SU-DHL-6 (cell line): Measurements from ENCODE around the gene RAB6B.

Experiments
- H2AFZ ChIP-seq: fragments of 200-600 bp; sonication (generic); 2 replicates; pipeline ENCODE4 v1.6.1; 2014; ENCODE audit warnings: low read depth, mild to moderate bottlenecking, moderate library complexity, mixed read lengths, antibody characterized with exemption, low read length; ENCODE audit not compliant: severe bottlenecking
- H3F3A ChIP-seq: fragments of 200-600 bp; shearing (Covaris generic); 2 replicates; pipeline ENCODE4 v1.6.0; 2016; ENCODE audit warnings: antibody characterized with exemption, mild to moderate bottlenecking; ENCODE audit not compliant: insufficient read depth
- H3K27ac ChIP-seq: fragments of 200-600 bp; sonication (generic); 2 replicates; pipeline ENCODE4 v1.5.1; 2016; ENCODE audit warnings: low read depth, mild to moderate bottlenecking, low read length, moderate library complexity, mixed read lengths
- H3K27me3 ChIP-seq: fragments of 200-600 bp; sonication (generic), shearing (Covaris generic); 2 replicates; pipeline ENCODE4 v1.6.0; 2014; ENCODE audit warnings: mild to moderate bottlenecking, low read length
- H3K36me3 ChIP-seq: fragments of 200-600 bp; sonication (generic); 2 replicates; pipeline ENCODE4 v1.6.1; 2014; ENCODE audit warnings: mild to moderate bottlenecking, low read length, mixed read lengths
- H3K4me2 ChIP-seq: fragments of 300-600, 200-600 bp; shearing (Covaris generic), sonication (generic); 2 replicates; pipeline ENCODE4 v1.6.0; 2014; ENCODE audit warnings: low read length, low read depth, mild to moderate bottlenecking; ENCODE audit not compliant: poor library complexity, severe bottlenecking
- H3K4me3 ChIP-seq: fragments of 200-600 bp; sonication (generic); 2 replicates; pipeline ENCODE4 v1.5.1; 2014; ENCODE audit warnings: antibody characterized with exemption, low read length, mild to moderate bottlenecking, mixed read lengths; ENCODE audit not compliant: insufficient read depth, poor library complexity, severe bottlenecking
- H3K79me2 ChIP-seq: fragments of 200-600 bp; sonication (generic); 2 replicates; pipeline ENCODE4 v1.6.1; 2014; ENCODE audit warnings: mild to moderate bottlenecking, low read length, moderate library complexity; ENCODE audit not compliant: insufficient read depth
- H3K9ac ChIP-seq: fragments of 200-600 bp; sonication (generic); 2 replicates; pipeline ENCODE4 v1.7.0; 2014; ENCODE audit warnings: mild to moderate bottlenecking, low read length
- H3K9me2 ChIP-seq: fragments of 200-600 bp; sonication (generic); replicated peaks from 2 replicates; pipeline ENCODE4 v1.6.1; 2014; ENCODE audit warnings: low read length; ENCODE audit not compliant: insufficient read depth
- H3K9me3 ChIP-seq: fragments of 200-600 bp; sonication (generic); 2 replicates; pipeline ENCODE4 v1.6.1; 2014; ENCODE audit warnings: low read length, mixed read lengths; ENCODE audit not compliant: insufficient read depth
- H4K20me1 ChIP-seq: fragments of 200-600 bp; sonication (generic); 2 replicates; pipeline ENCODE4 v1.6.1; 2014; ENCODE audit warnings: low read depth, mild to moderate bottlenecking, antibody characterized with exemption, low read length, moderate library complexity, mixed read lengths
- CTCF ChIP-seq: fragments of 200-600 bp; sonication (generic); IDR thresholded peaks from one replicate; pipeline ENCODE4 v1.5.1; 2017; ENCODE audit warnings: antibody characterized with exemption, mild to moderate bottlenecking, low read length, moderate library complexity; ENCODE audit not compliant: insufficient read depth, poor library complexity, severe bottlenecking
- EZH2phosphoT487 ChIP-seq: fragments of 200-600 bp; sonication (generic), shearing (Covaris generic); conservative IDR thresholded peaks from 2 replicates; pipeline ENCODE4 v1.6.1; 2018; ENCODE audit warnings: mild to moderate bottlenecking, antibody characterized with exemption, low read length, moderate library complexity, mixed read lengths

RAB6B gene

GRCh38 chr3:133855002-133855370 is 40.7 kb downstream of the RAB6B start:
- TF ChIP-seq EZH2phosphoT487 (no peak), CTCF (no peak)
- H3K9me2 ChIP-seq = no peaks in the 10 kb centered on the region

GRCh38 chr3:133854264-133855001 is 41.2 kb downstream of the RAB6B start:
- H3K4me3 ChIP-seq = no peak overlapping the region
- TF ChIP-seq CTCF = no peak
- TF ChIP-seq EZH2phosphoT487 = no peak
- H4K20me1 ChIP-seq = no peaks in the 10 kb centered on the region
- no peak overlapping the region for H3K27ac ChIP-seq
- no peaks in the 10 kb centered on the region for H3K36me3 ChIP-seq
- H3K9me2 ChIP-seq = no peaks in the 10 kb centered on the region
- H3K79me2 ChIP-seq = no peaks in the 10 kb centered on the region
- no peak overlapping the region for H3K4me2 ChIP-seq
- H3K9ac ChIP-seq = no peak overlapping the region
- no peaks in the 10 kb centered on the region for H3K9me3 ChIP-seq
- no peak overlapping the region for H2AFZ ChIP-seq
- H3K27me3 ChIP-seq = no peaks in the 10 kb centered on the region
- no peaks in the 10 kb centered on the region for H3F3A ChIP-seq

More at GRCh38 chr3:133855002-133855370, 40.7 kb downstream of the RAB6B start:
- Histone ChIP-seq H3K79me2 (no peaks in the 10 kb centered on the region), H3K36me3 (no peaks in the 10 kb centered on the region), H3K27ac (no peak overlapping the region), H3K9ac (no peak overlapping the region), H3K27me3 (no peaks in the 10 kb centered on the region), H3K4me3 (no peak overlapping the region), H3K4me2 (no peak overlapping the region), H2AFZ (no peak overlapping the region), H4K20me1 (no peaks in the 10 kb centered on the region), H3K9me3 (no peaks in the 10 kb centered on the region), H3F3A (no peaks in the 10 kb centered on the region)

GRCh38 chr3:133853925-133854227 is 41.8 kb downstream of the RAB6B start:
- no peaks in the 10 kb centered on the region for H3K36me3 ChIP-seq
- no peak overlapping the region for H3K27ac ChIP-seq
- no peak overlapping the region for H3K4me3 ChIP-seq
- no peaks in the 10 kb centered on the region for H4K20me1 ChIP-seq
- H3K27me3 ChIP-seq = no peaks in the 10 kb centered on the region
- H2AFZ ChIP-seq = no peak overlapping the region
- TF ChIP-seq CTCF = no peak
- no peak for TF ChIP-seq EZH2phosphoT487
- no peaks in the 10 kb centered on the region for H3F3A ChIP-seq
- no peak overlapping the region for H3K4me2 ChIP-seq
- no peaks in the 10 kb centered on the region for H3K79me2 ChIP-seq
- H3K9ac ChIP-seq = no peak overlapping the region
- no peaks in the 10 kb centered on the region for H3K9me3 ChIP-seq
- H3K9me2 ChIP-seq = no peaks in the 10 kb centered on the region
